Measurements from ENCODE around the gene SPATA9. TPM values are rescaled to one million over a fixed set of nuclear protein-coding genes. Genes with fewer than 3 reads are reported as not detected.

SPATA9 gene
- total and polyA plus RNA-seq, 10 donors, result 0.23 to 2.8 (median 1.1) TPM; not detected in 1

DNA sequence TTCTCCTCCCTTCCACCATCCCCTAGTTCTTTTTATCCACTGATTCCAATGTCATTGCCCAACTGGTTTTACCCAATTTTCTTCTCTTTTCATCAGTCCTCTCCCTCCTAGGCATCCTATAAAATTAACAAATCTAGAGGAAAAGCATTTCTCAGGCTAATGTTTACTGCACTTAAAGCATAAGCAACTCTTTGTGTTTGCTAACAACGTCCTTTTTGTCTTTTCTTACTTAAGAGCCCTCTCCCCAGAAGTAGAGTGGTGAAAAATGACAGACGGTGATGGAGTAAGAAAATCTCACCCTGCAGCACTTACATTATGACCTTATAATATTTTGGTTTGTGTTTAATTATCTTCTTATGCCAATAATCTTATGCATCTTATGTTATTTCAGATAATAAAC, 1.6 kb upstream of the SPATA9 start:
- no peak overlapping the region for H3K4me3 ChIP-seq
- no peaks in the 10 kb centered on the region for H3K27me3 ChIP-seq (replicated peaks in 1 of 7)
- DNase-seq, result no peak
- no peak overlapping the region for H3K27ac ChIP-seq
- WGBS, 5 donors, result 77 to 90% (median 89%) methylated on average over 2 of the region's 2 CpGs
- no peaks in the 10 kb centered on the region for H3K9me3 ChIP-seq
- TF ChIP-seq POLR2A (IDR thresholded peaks at IDR 0.05) (no peak), POLR2AphosphoS5 (IDR thresholded peaks at IDR 0.05) (no peak)
- TF ChIP-seq, protein P1, sequence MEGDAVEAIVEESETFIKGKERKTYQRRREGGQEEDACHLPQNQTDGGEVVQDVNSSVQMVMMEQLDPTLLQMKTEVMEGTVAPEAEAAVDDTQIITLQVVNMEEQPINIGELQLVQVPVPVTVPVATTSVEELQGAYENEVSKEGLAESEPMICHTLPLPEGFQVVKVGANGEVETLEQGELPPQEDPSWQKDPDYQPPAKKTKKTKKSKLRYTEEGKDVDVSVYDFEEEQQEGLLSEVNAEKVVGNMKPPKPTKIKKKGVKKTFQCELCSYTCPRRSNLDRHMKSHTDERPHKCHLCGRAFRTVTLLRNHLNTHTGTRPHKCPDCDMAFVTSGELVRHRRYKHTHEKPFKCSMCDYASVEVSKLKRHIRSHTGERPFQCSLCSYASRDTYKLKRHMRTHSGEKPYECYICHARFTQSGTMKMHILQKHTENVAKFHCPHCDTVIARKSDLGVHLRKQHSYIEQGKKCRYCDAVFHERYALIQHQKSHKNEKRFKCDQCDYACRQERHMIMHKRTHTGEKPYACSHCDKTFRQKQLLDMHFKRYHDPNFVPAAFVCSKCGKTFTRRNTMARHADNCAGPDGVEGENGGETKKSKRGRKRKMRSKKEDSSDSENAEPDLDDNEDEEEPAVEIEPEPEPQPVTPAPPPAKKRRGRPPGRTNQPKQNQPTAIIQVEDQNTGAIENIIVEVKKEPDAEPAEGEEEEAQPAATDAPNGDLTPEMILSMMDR (IDR thresholded peaks at IDR 0.05 in 8 of 11, conservative IDR thresholded peaks at IDR 0.05 in 3 of 11), result no peak
- H3K36me3 ChIP-seq, result no peaks in the 10 kb centered on the region
- intact Hi-C loops (cut with DNase I; ENCODE audit: low total_unique reads), result no loop called here
- no peaks in the 10 kb centered on the region for H3K4me1 ChIP-seq

DNA sequence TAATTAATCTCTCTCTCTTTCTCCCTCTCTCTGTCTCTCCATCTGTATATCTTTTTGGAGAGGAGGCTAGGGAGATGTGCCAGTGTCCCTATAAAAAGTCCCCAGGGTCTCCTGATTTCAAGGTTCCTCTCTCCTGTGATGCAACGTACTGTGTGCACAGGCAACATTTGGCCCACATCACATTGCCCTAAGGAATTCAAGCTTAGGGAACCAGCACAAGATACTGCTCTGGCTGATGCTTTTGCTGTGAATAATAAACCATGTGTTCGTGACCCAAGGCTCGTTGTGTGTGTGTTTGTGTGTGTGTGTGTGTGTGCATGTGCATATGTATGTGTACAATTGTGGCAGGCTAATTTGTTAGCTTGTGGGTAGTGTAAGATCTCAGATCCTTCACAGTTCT, 9.7 kb downstream of the SPATA9 start:
- no peak overlapping the region for H3K4me3 ChIP-seq
- no peaks in the 10 kb centered on the region for H3K9me3 ChIP-seq
- DNase-seq, result no peak
- no peaks in the 10 kb centered on the region for H3K36me3 ChIP-seq
- TF ChIP-seq POLR2AphosphoS5 (IDR thresholded peaks at IDR 0.05), result no peak
- H3K27ac ChIP-seq, result no peak overlapping the region
- intact Hi-C loops (cut with DNase I; ENCODE audit: low total_unique reads), result no loop called here
- WGBS, 5 donors, result 77 to 93% (median 88%) methylated on average over 3 of the region's 3 CpGs
- H3K27me3 ChIP-seq (replicated peaks in 1 of 7), result no peaks in the 10 kb centered on the region
- peaks cover 0 to 6% (median 0%) of the 10 kb centered on the region in 6 donors for H3K4me1 ChIP-seq

DNA sequence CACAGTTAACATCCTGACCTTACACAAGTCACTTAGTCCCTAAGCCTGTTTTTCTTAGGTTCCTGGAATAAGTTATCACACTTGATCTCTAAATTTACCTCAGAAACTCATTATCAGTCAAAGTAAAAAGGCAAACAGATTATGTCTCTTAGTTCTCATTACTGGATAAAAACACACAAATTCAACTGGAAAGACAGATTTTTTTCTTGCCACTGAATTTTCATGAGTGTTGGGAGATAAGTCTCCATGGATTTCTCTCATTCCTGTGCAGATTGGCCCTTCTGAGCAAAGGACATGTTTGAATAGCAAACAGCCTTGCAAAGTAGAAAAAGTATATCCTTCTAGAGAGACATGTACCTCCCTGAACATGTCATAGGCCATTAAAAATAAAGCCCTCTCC, 10.2 kb downstream of the SPATA9 start:
- Histone ChIP-seq H3K27ac (no peak overlapping the region), H3K36me3 (no peaks in the 10 kb centered on the region), H3K4me3 (no peak overlapping the region), H3K9me3 (no peaks in the 10 kb centered on the region), H3K4me1 (peaks cover 0 to 6% (median 0%) of the 10 kb centered on the region in 6 donors), H3K27me3 (replicated peaks in 1 of 7) (no peaks in the 10 kb centered on the region)
- DNase-seq, result no peak
- intact Hi-C loops (cut with DNase I; ENCODE audit: low total_unique reads), result no loop called here
- TF ChIP-seq, protein P1 (IDR thresholded peaks at IDR 0.05 in 8 of 11, conservative IDR thresholded peaks at IDR 0.05 in 3 of 11), result no peak
- TF ChIP-seq POLR2AphosphoS5 (IDR thresholded peaks at IDR 0.05), result no peak
- no peak for TF ChIP-seq POLR2A (IDR thresholded peaks at IDR 0.05)

DNA sequence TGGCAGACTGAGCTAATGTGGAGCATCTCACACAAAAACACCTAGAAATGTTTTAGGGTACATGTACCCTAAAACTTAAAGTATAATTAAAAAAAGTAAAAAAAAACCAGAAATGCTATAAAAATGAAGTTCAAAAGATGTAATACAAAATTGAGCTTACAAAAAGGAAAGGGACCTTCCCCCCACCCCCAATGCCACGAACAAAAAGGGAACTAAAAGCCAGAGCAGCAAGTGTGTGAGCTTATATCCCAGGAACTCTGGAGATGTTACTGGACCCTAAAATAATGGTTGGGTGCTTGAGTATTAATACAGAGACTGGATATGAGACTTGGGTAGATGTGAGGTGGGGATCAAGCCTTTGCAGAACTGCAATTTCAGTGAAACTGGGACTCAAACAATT, 11.0 kb downstream of the SPATA9 start:
- intact Hi-C loops (cut with DNase I; ENCODE audit: low total_unique reads), result no loop called here
- TF ChIP-seq POLR2AphosphoS5 (IDR thresholded peaks at IDR 0.05) (no peak), POLR2A (IDR thresholded peaks at IDR 0.05) (no peak)
- TF ChIP-seq, protein P1 (IDR thresholded peaks at IDR 0.05 in 8 of 11, conservative IDR thresholded peaks at IDR 0.05 in 3 of 11), result no peak
- no peak for DNase-seq
- Histone ChIP-seq H3K27me3 (replicated peaks in 1 of 7) (no peaks in the 10 kb centered on the region), H3K27ac (no peak overlapping the region), H3K36me3 (no peaks in the 10 kb centered on the region), H3K4me3 (no peak overlapping the region), H3K4me1 (peaks cover 0 to 14% (median 0%) of the 10 kb centered on the region in 6 donors), H3K9me3 (no peaks in the 10 kb centered on the region)
- 25 to 44% (median 38%) methylated on average over 1 of the region's 1 CpG for WGBS, 5 donors

DNA sequence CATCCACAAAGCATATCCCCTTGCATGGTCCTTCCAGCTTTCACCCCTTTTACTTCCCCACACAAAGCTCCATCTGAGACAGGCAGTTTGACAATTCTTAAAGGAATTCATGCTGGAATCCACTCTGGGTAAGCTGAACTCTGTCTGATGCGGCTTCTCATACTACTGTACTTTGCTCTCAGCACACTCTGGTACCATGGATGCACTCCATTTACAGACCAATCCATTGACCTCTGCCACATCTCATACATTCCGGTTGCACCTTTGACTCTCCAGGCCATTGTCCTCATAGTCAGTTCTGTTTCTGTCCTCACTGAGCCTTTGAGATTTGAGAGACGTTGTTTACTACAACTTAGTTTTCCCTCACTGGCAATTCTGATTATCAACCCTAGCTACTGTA, 12.2 kb downstream of the SPATA9 start:
- no peak for DNase-seq
- Histone ChIP-seq H3K27me3 (replicated peaks in 1 of 7) (no peaks in the 10 kb centered on the region), H3K27ac (no peak overlapping the region), H3K36me3 (no peaks in the 10 kb centered on the region), H3K4me3 (no peak overlapping the region), H3K9me3 (no peaks in the 10 kb centered on the region), H3K4me1 (peaks cover 0 to 17% (median 0%) of the 10 kb centered on the region in 6 donors)
- 92 to 99% (median 94%) methylated on average over 3 of the region's 3 CpGs for WGBS, 5 donors
- intact Hi-C loops (cut with DNase I; ENCODE audit: low total_unique reads), result no loop called here
- TF ChIP-seq POLR2AphosphoS5 (IDR thresholded peaks at IDR 0.05) (no peak), POLR2A (IDR thresholded peaks at IDR 0.05) (no peak)
- TF ChIP-seq, protein P1 (IDR thresholded peaks at IDR 0.05 in 8 of 11, conservative IDR thresholded peaks at IDR 0.05 in 3 of 11), result no peak

All from spleen (tissue), 11 donors.